Right renal pelvis (tissue), 4 donors: ENCODE measurements around the gene ACSF2. TPM values are rescaled to one million over a fixed set of nuclear protein-coding genes. Genes with fewer than 3 reads are reported as not detected.

ENCODE experiments used
- DNase-seq, 4 donors: peaks; one replicate each; pipeline ENCODE4 v3.0.0-alpha.2; 2013; ENCODE audit warnings: low read depth in 4 of 4, low spot score in 3 of 4, missing footprints in 1 of 4
- polyA plus RNA-seq, 4 donors: library from polyadenylated mRNA; unstranded; fragments of 120-200 nt; gene quantifications; one replicate each; pipeline ENCODE4 v1.2.1, GENCODE V29; 2013; ENCODE audit not compliant: insufficient read length in 4 of 4

ACSF2 gene
- polyA plus RNA-seq, 4 donors = 68.7 to 97.0 (median 91.0) TPM

- DNase-seq = no peak
Observed at GRCh38 chr17:50495217-50495823, 69.3 kb downstream of the ACSF2 start.

GRCh38 chr17:50495918-50496317, 69.9 kb downstream of the ACSF2 start:
- no peak for DNase-seq

GRCh38 chr17:50498021-50498874, 72.2 kb downstream of the ACSF2 start:
- DNase-seq = no peak

GRCh38 chr17:50499270-50499669, 73.3 kb downstream of the ACSF2 start:
- no peak for DNase-seq

- DNase-seq = no peak
Observed at GRCh38 chr17:50499721-50500120, 73.7 kb downstream of the ACSF2 start.

GRCh38 chr17:50501054-50501453, 75.0 kb downstream of the ACSF2 start:
- no peak for DNase-seq

- DNase-seq = no peak
Observed at GRCh38 chr17:50502301-50502990, 76.4 kb downstream of the ACSF2 start.

GRCh38 chr17:50505591-50506130, 79.6 kb downstream of the ACSF2 start:
- no peak for DNase-seq

- DNase-seq = no peak
Observed at GRCh38 chr17:50506298-50506697, 80.3 kb downstream of the ACSF2 start.

GRCh38 chr17:50507871-50508572, 82.0 kb downstream of the ACSF2 start, which contains the start of gene MYCBPAP:
MYCBPAP (plus strand) TSS chr17:50508439; CDS start chr17:50508675, 236 bp downstream.
- DNase-seq = peak; percentile 72 to 74 (median 74)

GRCh38 chr17:50508573-50509460, 82.8 kb downstream of the ACSF2 start:
- DNase-seq = no peak

- no peak for DNase-seq
Observed at GRCh38 chr17:50511058-50511457, 85.0 kb downstream of the ACSF2 start.

- DNase-seq = no peak
Observed at GRCh38 chr17:50513495-50513894, 87.5 kb downstream of the ACSF2 start.

- no peak for DNase-seq
Observed at GRCh38 chr17:50514388-50514787, 88.4 kb downstream of the ACSF2 start.

- DNase-seq = no peak
Observed at GRCh38 chr17:50514936-50515702, 89.1 kb downstream of the ACSF2 start.

- no peak for DNase-seq
Observed at GRCh38 chr17:50517011-50517410, 91.0 kb downstream of the ACSF2 start.

GRCh38 chr17:50517504-50518383, 91.7 kb downstream of the ACSF2 start:
- DNase-seq = no peak
